Measurements from ENCODE around the gene TRMO. TPM values are rescaled to one million over a fixed set of nuclear protein-coding genes. Genes with fewer than 3 reads are reported as not detected.
A peak's percentile ranks its signal among the peaks of the same experiment; 100 is the strongest.
"Not testable (repeated sequence)": the region's sequence is repeated elsewhere in the genome, so short reads cannot be mapped to it uniquely, and the experiment has no call there.

Gene TRMO, protein sequence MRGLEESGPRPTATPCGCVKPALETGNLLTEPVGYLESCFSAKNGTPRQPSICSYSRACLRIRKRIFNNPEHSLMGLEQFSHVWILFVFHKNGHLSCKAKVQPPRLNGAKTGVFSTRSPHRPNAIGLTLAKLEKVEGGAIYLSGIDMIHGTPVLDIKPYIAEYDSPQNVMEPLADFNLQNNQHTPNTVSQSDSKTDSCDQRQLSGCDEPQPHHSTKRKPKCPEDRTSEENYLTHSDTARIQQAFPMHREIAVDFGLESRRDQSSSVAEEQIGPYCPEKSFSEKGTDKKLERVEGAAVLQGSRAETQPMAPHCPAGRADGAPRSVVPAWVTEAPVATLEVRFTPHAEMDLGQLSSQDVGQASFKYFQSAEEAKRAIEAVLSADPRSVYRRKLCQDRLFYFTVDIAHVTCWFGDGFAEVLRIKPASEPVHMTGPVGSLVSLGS
- total RNA-seq (2014; rRNA removed; shearing (Covaris generic)), result 4.3 and 5.9 TPM in 2 replicates

DNA sequence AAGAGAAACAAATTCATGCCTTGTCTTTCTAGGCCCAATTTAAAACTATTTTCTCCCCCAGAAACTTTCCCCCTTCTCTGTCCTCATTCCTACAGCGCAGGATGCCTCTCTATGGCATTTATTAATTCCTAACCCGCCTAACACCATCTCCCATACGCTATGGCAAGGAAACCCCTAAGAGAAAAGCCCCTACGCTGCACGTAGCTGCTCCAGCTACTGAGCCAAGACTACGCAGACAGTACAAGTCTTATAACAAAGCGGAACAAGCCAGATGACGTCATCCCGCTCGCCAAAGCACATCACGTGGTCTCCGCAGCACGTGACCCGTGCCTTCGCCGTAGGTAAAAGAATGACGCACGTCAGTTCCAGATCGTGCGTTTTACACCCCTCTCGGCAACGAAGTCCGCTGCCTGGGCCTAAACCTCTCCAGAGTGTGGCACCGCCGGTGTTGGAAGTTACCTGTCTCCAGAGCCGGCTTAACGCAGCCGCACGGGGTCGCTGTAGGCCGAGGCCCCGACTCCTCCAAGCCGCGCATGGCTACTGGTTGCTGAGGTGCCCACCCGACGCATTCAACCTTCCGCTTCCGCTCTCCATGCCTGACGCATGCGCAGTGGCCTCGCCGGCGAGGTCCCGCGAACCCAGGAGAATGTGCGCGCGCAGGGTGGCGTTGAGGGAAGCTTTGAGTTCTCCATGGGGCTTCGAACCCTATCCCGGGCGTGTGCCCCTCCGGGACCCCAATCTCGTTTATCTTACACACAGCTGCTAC, at the start of gene TRMO:
TRMO (minus strand) TSS at position 542 of the 766 bp plus-strand sequence; CDS start at position 535, 7 bp downstream.
- Histone ChIP-seq H3K27me3 (ENCODE audit: control insufficient read depth, insufficient read depth, low read length) (no peaks in the 10 kb centered on the region; the same call in 1 of the 2 replicates), H3K4me3 (ENCODE audit: insufficient read depth, low read depth, low read length) (peak within 1 kb of the TSS; percentile 70), H3K36me3 (replicated peaks; ENCODE audit: control insufficient read depth, insufficient read depth, low read length) (no peaks in the 10 kb centered on the region)
- DNase-seq, result peak; percentile 94

DNA sequence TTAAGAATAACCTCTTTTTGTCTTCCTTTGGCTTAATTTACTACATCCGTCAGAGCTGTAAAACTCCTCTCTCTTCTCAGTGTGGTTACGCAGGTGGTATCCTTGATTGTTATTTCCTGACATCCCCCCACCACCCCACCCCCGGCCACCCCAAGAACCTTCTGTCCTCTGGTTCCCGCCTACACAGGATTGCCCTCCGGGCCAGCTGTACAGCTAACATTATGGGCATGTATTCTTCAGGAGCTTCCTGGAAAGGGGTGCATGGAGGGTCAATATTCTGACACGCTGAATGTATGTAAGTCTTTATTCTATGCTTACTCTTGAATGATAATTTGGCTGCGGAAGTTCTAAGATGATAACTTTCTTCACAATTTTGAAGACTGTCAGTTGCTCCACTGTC, 47.9 kb upstream of the TRMO start:
- Histone ChIP-seq H3K4me3 (ENCODE audit: insufficient read depth, low read depth, low read length) (no peak overlapping the region), H3K27me3 (ENCODE audit: control insufficient read depth, insufficient read depth, low read length) (peaks cover 6% of the 10 kb centered on the region), H3K36me3 (replicated peaks; ENCODE audit: control insufficient read depth, insufficient read depth, low read length) (no peaks in the 10 kb centered on the region)
- no peak for DNase-seq

DNA sequence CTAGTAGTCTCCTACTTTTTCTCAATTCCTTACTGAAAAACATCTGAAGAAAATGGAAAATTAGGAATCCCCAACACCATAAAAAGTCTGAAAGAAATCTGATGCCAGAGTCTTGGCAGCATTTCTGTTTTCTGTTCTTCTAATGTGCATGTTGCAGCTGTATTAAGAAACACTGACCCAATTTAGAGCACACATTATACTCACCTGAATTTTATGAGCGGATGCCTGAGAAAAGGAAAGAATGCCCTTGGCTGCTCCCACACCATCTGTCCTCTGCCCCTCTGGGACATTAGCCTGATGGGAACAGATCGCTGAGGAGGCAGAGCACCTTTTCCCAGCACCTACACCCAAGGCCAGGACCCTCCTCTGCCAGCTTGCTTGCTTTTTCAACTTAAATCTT, 46.7 kb upstream of the TRMO start:
- Histone ChIP-seq H3K4me3 (ENCODE audit: insufficient read depth, low read depth, low read length) (no peak overlapping the region), H3K36me3 (replicated peaks; ENCODE audit: control insufficient read depth, insufficient read depth, low read length) (no peaks in the 10 kb centered on the region), H3K27me3 (ENCODE audit: control insufficient read depth, insufficient read depth, low read length) (peaks cover 5% of the 10 kb centered on the region)
- DNase-seq, result no peak

DNA sequence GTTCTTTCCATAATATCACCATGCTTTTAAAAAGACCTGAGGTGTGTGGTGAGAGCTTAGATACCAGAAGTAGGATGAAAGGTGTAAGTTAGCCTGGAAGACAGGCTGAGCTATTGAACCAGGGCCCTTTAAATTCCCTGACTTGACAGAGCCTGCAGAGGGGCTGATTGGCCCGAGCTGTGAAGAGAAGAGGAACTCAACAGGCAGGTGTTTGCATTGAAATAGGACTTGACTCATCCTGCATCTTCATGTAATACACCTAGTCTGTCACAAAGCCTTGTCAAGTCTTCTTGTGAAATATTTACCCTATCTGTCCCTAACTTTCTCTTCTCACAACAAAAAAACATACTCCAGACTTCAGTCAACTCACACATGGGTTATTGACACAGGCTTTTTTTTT, 44.2 kb upstream of the TRMO start:
- H3K36me3 ChIP-seq (replicated peaks; ENCODE audit: control insufficient read depth, insufficient read depth, low read length), result no peaks in the 10 kb centered on the region
- no peak overlapping the region for H3K4me3 ChIP-seq (ENCODE audit: insufficient read depth, low read depth, low read length)
- peak; percentile 51 for DNase-seq
- H3K27me3 ChIP-seq (ENCODE audit: control insufficient read depth, insufficient read depth, low read length), result no peaks in the 10 kb centered on the region; the same call in 1 of the 2 replicates

DNA sequence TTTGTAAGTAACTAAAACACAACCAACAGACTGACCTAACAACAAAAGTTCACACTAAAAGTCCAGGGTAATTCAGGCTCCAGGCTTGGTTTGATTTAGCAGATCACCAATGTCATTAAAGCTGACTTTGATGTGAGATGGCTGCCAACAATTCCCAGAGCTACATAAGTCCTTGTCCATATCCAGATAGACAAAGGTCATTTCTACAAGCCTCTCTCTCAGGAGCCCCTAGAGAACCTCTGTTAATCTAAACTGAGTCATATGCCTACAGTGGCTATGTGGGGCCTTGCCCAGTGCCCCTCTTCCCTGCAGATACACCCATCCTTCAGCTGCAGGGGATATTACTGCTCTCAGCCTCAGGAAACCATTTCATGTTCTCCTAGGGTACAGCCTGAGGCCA, 42.6 kb upstream of the TRMO start:
- Histone ChIP-seq H3K36me3 (replicated peaks; ENCODE audit: control insufficient read depth, insufficient read depth, low read length) (no peaks in the 10 kb centered on the region), H3K4me3 (ENCODE audit: insufficient read depth, low read depth, low read length) (no peak overlapping the region), H3K27me3 (ENCODE audit: control insufficient read depth, insufficient read depth, low read length) (no peaks in the 10 kb centered on the region; the same call in 1 of the 2 replicates)
- DNase-seq, result no peak

DNA sequence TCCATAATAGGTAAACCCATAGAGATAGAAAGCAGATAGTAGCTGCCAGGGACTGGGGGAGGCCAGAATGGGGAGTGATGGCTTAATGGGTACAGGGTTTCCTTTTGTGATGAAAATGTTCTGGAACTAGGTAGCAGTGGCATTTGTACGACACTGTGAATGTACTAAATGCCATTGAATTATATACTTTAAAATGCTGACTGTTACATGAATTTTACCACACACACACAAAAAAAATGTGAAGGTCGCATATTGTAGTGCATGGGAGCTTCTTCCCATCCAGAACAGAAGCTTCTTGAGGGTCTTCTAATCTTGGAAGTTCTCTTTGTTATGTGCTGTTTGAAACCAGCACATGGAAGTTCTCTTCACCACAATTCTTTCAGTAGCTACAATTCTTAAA, 40.9 kb upstream of the TRMO start:
- Histone ChIP-seq H3K27me3 (ENCODE audit: control insufficient read depth, insufficient read depth, low read length) (no peaks in the 10 kb centered on the region; the same call in 1 of the 2 replicates), H3K36me3 (replicated peaks; ENCODE audit: control insufficient read depth, insufficient read depth, low read length) (no peaks in the 10 kb centered on the region), H3K4me3 (ENCODE audit: insufficient read depth, low read depth, low read length) (no peak overlapping the region)
- no peak for DNase-seq

DNA sequence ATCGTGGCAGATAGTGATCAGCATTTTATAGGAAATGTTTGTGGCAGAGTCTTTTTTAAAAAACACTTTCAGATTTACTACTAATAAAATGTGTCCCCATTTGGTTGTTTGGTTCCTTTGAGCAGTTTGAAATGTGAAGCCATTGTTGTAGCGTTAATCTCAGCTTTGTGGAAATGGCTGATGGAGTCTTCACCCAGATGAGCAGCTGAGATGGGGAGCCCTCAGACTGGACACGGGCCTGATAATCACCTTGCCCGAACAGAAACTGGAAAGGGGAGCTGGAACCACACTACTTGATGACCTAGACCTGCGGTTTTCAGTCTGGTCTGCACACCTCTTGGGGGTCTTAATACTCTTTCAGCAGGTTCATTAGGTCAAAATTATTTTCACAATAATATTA, 40.3 kb upstream of the TRMO start:
- H3K27me3 ChIP-seq (ENCODE audit: control insufficient read depth, insufficient read depth, low read length), result no peaks in the 10 kb centered on the region; the same call in 1 of the 2 replicates

DNA sequence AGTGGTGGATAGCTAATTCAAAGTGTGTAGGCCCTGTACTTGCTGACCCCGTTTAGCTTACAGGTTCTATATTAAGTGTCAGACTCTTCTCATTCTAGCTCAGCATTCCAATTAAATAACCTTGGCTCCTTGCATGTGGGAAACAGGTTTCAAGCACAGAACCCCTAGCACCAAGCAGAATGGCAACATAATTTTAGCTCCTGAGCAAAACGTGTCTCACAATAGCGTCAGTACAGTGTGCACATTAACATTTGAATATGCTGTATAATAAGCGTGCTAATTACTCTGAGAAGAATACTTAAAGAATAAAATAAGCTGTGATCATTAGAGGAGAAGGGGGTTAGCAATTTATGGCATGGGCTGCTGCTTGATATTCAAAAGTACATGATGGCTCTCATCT, 39.8 kb upstream of the TRMO start:
- no peak overlapping the region for H3K4me3 ChIP-seq (ENCODE audit: insufficient read depth, low read depth, low read length)
- DNase-seq, result no peak
- H3K36me3 ChIP-seq (replicated peaks; ENCODE audit: control insufficient read depth, insufficient read depth, low read length), result no peaks in the 10 kb centered on the region
- no peaks in the 10 kb centered on the region; the same call in 1 of the 2 replicates for H3K27me3 ChIP-seq (ENCODE audit: control insufficient read depth, insufficient read depth, low read length)

More for the DNA sequence above, 40.3 kb upstream of the TRMO start:
- DNase-seq, result no peak
- H3K36me3 ChIP-seq (replicated peaks; ENCODE audit: control insufficient read depth, insufficient read depth, low read length), result no peaks in the 10 kb centered on the region
- H3K4me3 ChIP-seq (ENCODE audit: insufficient read depth, low read depth, low read length), result no peak overlapping the region

DNA sequence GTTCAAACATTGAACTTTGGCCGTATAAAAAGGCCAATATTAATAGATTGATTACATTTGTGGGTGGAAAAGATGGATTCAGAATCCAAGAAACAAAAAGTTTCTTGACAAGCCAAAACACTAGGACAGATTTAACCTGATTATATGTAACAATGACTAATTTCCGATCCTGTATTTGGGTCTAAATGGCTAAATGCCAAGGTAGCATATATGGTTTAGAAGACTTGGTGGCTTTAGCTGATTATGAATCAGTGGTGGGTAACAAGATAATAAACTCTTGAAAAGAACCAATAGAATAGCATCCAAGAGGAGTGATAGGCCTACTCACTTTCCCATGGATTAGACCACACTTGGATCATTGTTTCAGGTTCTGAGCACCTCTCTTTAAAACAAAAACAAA, 39.1 kb upstream of the TRMO start:
- H3K4me3 ChIP-seq (ENCODE audit: insufficient read depth, low read depth, low read length), result no peak overlapping the region
- no peaks in the 10 kb centered on the region for H3K27me3 ChIP-seq (ENCODE audit: control insufficient read depth, insufficient read depth, low read length)
- no peaks in the 10 kb centered on the region for H3K36me3 ChIP-seq (replicated peaks; ENCODE audit: control insufficient read depth, insufficient read depth, low read length)
- no peak for DNase-seq

DNA sequence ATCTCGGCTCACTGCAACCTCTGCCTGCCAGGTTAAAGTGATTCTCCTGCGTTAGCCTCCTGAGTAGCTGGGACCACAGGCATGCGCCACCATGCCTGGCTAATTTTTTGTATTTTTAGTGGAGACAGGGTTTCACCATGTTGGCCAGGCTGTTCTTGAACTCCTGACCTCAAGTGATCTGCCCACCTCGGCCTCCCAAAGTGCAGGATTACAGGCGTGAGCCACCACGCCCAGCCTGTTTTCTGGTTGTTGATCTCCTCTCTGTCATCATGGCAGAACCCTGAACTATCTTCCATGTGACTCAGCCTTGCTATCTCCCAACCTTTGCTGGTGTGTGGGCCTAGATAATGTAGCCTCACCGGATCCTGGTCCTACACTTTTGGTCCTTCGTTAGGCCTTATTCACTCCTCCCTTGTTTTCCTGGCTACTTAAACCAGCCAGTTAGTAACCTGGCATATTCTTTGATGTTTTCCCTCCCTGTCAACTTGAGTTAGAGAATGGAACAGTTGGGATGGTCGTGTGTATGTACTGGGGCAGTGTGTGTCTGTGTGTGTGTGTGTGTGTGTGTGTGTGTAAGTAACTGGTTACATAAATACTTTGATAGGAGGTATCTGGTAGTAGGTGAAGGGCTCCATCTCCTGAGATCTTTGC, 38.5 kb upstream of the TRMO start:
- not testable (repeated sequence) for H3K27me3 ChIP-seq (ENCODE audit: control insufficient read depth, insufficient read depth, low read length); H3K4me3 ChIP-seq (ENCODE audit: insufficient read depth, low read depth, low read length); H3K36me3 ChIP-seq (replicated peaks; ENCODE audit: control insufficient read depth, insufficient read depth, low read length); DNase-seq

DNA sequence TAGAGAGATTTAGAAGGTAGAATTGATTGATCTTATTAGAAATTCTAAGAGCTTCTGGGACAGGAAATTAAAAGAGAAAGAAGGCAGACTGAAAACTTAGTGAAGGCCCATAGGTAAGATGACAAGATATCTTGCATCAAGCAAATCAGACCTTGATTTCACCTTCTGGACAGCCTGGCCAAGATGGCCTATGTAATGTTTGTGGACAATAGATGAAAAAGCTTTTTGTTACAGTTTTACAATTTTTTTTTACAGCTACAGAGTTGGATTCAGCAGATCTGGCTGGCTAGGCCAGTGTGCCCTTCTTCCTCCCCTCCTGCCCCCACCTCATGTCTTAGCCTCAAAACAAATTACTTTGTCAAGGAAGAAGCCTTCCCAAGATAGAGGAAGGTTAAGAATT, 37.3 kb upstream of the TRMO start:
- Histone ChIP-seq H3K36me3 (replicated peaks; ENCODE audit: control insufficient read depth, insufficient read depth, low read length) (no peaks in the 10 kb centered on the region), H3K27me3 (ENCODE audit: control insufficient read depth, insufficient read depth, low read length) (no peaks in the 10 kb centered on the region), H3K4me3 (ENCODE audit: insufficient read depth, low read depth, low read length) (no peak overlapping the region)
- no peak for DNase-seq

DNA sequence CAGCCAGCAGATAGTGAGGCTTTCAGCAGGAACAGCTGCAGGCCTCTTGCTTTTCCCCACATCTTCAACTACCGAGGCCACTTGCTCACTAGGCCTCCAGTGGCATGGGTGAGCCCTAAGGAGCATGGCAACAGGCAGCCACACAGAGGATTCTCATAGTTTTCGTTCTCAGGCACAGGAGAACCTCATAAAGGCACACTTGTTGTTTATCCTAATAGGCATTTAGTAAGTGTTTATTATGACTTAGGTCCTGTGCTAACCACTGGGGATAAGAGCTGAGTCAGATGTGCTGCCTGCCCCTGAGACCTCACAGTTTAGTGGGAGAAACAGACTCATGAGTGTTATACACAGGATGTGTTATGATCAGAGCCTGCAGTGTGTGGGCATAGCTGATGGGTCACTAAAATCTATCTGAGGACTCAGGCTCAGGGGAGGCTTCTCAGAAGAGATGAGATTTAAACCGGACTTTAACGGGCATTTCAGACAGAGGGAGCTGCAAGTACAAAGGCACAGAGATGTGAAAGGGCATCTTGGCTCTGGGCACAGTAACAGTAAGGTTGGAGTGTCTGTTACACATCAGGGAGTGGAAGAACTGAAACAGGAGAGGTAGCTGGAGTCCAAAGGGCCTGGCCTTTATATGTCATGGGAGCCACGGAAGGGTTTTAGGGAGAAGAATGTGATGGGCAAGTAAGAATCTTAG, 36.7 kb upstream of the TRMO start:
- no peak overlapping the region for H3K4me3 ChIP-seq (ENCODE audit: insufficient read depth, low read depth, low read length)
- no peaks in the 10 kb centered on the region for H3K36me3 ChIP-seq (replicated peaks; ENCODE audit: control insufficient read depth, insufficient read depth, low read length)
- no peaks in the 10 kb centered on the region for H3K27me3 ChIP-seq (ENCODE audit: control insufficient read depth, insufficient read depth, low read length)
- no peak for DNase-seq

DNA sequence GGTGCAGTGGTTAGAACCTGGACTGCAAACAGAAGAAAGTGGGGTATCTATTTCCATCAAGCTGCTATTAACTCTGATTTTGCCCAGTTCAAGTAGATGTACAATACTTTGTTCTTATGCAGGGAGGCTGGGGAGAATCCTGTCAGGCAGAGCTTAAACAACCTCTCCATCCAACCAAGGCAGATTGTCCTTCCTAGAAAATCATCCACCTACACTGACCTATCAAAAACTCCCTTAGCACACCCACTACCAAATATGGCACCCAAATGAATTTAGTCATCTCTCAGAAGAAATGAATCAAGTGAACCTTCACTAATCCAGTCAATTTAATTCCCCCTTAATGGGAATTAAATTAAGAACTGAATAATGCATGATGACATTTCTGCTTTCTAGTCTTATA, 34.0 kb upstream of the TRMO start:
- Histone ChIP-seq H3K4me3 (ENCODE audit: insufficient read depth, low read depth, low read length) (no peak overlapping the region), H3K36me3 (replicated peaks; ENCODE audit: control insufficient read depth, insufficient read depth, low read length) (no peaks in the 10 kb centered on the region), H3K27me3 (ENCODE audit: control insufficient read depth, insufficient read depth, low read length) (peaks cover 2% of the 10 kb centered on the region; the same call in 1 of the 2 replicates)
- no peak for DNase-seq

DNA sequence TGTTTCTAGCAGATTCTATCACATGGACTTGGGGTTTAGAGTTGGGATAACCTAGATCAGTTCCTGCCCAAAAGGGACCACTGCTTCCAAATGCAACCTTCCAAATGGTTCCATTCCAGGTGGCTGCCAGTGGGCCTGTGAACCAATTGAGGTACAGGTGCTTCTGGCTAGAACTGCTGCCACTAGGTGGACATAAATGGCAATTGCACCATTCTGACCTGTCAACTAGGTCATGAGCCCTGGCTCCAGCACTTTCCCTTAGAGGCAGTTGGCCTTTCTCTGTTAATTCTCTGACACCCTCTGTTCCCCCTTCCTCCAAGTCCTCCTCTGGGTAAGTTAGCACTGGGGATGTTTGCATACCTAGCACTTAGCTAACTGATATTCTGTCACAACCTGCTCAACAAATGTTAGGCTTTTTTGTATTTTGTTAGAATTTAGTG, 32.3 kb upstream of the TRMO start:
- H3K27me3 ChIP-seq (ENCODE audit: control insufficient read depth, insufficient read depth, low read length), result peaks cover 2% of the 10 kb centered on the region; the same call in 1 of the 2 replicates
- H3K4me3 ChIP-seq (ENCODE audit: insufficient read depth, low read depth, low read length), result no peak overlapping the region
- no peaks in the 10 kb centered on the region for H3K36me3 ChIP-seq (replicated peaks; ENCODE audit: control insufficient read depth, insufficient read depth, low read length)
- DNase-seq, result peak; percentile 84

Data from H7 (cell line).